Measurements from ENCODE around the gene ACOX2. TPM values are rescaled to one million over a fixed set of nuclear protein-coding genes. Genes with fewer than 3 reads are reported as not detected.

Gene ACOX2
- total RNA-seq, 1 donor from 2014 or later, result not detected

DNA sequence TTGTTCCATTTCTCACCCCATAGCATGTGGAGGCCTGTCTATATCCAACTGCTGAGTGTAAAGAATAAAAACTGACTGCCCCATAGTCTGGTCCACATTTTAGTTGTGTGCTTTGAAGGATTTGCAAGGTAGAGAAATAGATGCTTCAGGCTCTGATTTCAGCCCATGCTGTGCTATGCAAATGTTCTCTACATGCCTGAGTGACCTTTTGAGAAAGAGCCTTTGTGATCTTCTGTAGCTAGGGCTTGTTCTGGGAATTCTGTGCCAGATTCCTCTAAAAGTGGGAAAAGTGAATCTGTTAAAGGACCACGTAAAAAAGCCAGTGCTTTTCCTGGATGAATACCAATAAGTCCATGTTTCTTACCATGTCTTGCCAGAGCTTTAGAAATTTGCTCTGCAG lies 39.9 kb downstream of the ACOX2 start:
- no peak overlapping the region for H3K4me3 Mint-ChIP-seq (ENCODE audit: low read depth)
- no peaks in the 10 kb centered on the region for H3K9me3 Mint-ChIP-seq
- H3K36me3 Mint-ChIP-seq (ENCODE audit: low read depth), result peaks cover 23% of the 10 kb centered on the region
- intact Hi-C loops (cut with micrococcal nuclease), result loop anchor here (10.0 kb wide), 1 partner anchor 262 kb away; the partner anchor contains the start of gene ABHD6
- H3K27me3 Mint-ChIP-seq (ENCODE audit: low read depth), result peaks cover 3% of the 10 kb centered on the region
- no peak for DNase-seq (ENCODE audit: low spot score)
- no peak overlapping the region for H3K27ac Mint-ChIP-seq
- peaks cover 27% of the 10 kb centered on the region for H3K4me1 Mint-ChIP-seq (ENCODE audit: low read depth)

DNA sequence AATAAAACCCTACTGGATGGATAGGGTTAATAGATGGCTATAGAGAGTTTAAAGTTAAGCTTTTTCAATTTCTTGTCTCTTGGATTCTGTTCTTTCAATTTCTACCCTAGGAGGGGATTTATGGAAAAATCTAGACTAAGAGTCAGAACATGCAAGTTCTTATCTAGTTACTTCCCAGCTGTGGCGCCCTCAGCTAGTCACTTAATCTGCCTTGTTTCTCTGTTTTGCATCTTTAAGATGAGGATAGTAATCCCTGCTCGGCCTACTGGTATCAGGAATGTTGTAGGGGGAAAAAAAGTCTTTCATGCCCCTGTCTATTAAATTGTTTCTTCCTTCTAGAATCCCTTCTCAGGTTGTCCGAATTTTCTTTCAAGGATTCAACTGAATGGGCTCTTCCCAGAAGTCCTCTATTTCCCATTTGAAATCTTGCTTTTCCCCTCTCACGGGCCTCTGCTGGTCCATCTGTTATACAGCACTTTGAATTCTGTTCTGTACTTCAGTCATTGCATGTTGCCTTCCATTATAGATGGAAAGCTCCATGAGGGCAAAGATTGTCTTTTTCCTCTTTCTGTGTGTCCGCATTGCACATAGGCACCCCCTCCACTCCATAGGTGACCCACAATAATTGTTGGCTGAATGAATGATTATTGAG lies 40.7 kb downstream of the ACOX2 start:
- Mint-ChIP-seq H3K27ac (no peak overlapping the region), H3K36me3 (ENCODE audit: low read depth) (peaks cover 19% of the 10 kb centered on the region), H3K4me3 (ENCODE audit: low read depth) (no peak overlapping the region), H3K9me3 (no peaks in the 10 kb centered on the region), H3K27me3 (ENCODE audit: low read depth) (peaks cover 5% of the 10 kb centered on the region), H3K4me1 (ENCODE audit: low read depth) (peaks cover 30% of the 10 kb centered on the region)
- intact Hi-C loops (cut with micrococcal nuclease), result loop anchor here (10.0 kb wide), 1 partner anchor 262 kb away; the partner anchor contains the start of gene ABHD6
- no peak for DNase-seq (ENCODE audit: low spot score)

DNA sequence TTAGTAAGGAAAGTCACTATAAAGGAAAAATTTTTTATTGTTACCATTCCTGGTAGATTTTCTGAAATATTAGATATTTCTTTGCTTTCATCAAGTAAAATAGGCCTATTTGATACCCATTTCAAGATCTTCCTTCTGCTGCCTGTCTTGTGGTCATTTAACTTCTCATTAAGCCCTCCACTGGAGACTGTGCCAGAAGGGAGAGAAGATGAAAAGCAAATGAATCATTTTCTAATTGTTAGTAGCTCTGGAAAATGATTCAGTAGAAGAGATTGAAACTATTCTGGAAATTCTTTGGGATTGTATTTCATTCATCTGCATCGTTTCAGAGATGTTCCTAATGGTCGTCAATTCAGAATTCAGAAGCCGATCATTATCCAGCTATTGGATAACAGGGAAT lies 41.9 kb downstream of the ACOX2 start:
- Mint-ChIP-seq H3K4me1 (ENCODE audit: low read depth) (peaks cover 32% of the 10 kb centered on the region), H3K27me3 (ENCODE audit: low read depth) (peaks cover 7% of the 10 kb centered on the region)
- intact Hi-C loops (cut with micrococcal nuclease), result loop anchor here (10.0 kb wide), 1 partner anchor 260 kb away; the partner anchor contains the start of gene ABHD6

DNA sequence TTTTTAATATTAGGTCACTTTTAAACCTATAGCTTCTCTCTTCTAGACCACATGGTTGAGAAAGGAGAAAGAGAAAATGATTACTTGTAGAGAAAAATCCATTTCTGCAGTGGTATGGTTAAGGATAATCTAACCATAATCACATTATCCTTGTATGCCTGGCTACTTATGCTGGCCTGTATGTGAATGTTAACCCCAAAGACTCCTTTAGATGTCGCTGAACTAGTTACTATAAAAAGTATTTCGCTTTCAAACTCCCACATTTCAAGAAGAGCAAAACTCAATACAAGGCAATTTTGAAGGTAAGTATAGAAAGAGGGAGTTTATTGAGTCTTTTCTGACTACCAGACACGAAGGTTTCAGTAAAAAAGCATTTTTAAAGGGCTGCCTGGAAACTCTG lies 42.9 kb downstream of the ACOX2 start:
- H3K36me3 Mint-ChIP-seq (ENCODE audit: low read depth), result peaks cover 6% of the 10 kb centered on the region
- peak overlapping the region; percentile 96 for H3K4me3 Mint-ChIP-seq (ENCODE audit: low read depth)
- peaks cover 14% of the 10 kb centered on the region for H3K27me3 Mint-ChIP-seq (ENCODE audit: low read depth)
- no peak for DNase-seq (ENCODE audit: low spot score)
- intact Hi-C loops (cut with micrococcal nuclease), result loop anchor here (5.0 to 10.0 kb wide), 2 partner anchors 172 to 259 kb away; partner anchors contain the start of gene ABHD6
- peaks cover 36% of the 10 kb centered on the region for H3K4me1 Mint-ChIP-seq (ENCODE audit: low read depth)
- no peak overlapping the region for H3K27ac Mint-ChIP-seq
- H3K9me3 Mint-ChIP-seq, result no peaks in the 10 kb centered on the region

More for the DNA sequence above, 41.9 kb downstream of the ACOX2 start:
- H3K4me3 Mint-ChIP-seq (ENCODE audit: low read depth), result no peak overlapping the region
- no peaks in the 10 kb centered on the region for H3K9me3 Mint-ChIP-seq
- no peak overlapping the region for H3K27ac Mint-ChIP-seq
- no peak for DNase-seq (ENCODE audit: low spot score)
- peaks cover 10% of the 10 kb centered on the region for H3K36me3 Mint-ChIP-seq (ENCODE audit: low read depth)

DNA sequence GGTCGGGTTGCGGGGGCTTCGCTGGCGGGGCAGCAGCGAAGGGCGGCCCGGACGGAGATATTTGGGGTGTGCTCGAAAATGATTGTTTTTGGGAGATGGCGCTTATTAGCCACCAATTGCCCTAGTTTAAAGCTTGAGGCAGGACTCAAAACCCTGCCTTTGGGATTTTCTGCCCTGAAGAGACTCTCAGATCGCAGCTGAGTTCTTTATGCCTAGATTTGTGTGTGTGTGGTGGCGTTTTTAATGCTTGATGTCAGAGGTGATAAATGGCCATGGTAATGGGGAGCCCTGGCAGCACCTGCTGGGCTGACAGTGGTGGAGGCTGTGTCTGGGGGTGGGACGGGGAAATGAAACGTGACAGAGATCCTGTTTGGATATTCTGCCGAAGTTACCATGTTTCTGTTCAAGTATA lies 44.5 kb downstream of the ACOX2 start:
- peaks cover 36% of the 10 kb centered on the region for H3K4me1 Mint-ChIP-seq (ENCODE audit: low read depth)
- H3K27me3 Mint-ChIP-seq (ENCODE audit: low read depth), result peaks cover 28% of the 10 kb centered on the region
- no peaks in the 10 kb centered on the region for H3K9me3 Mint-ChIP-seq
- intact Hi-C loops (cut with micrococcal nuclease), result loop anchor here (1.0 to 10.0 kb wide), 4 partner anchors 40 to 258 kb away; partner anchors contain the start of genes ABHD6 and PDHB
- H3K4me3 Mint-ChIP-seq (ENCODE audit: low read depth), result peak overlapping the region; percentile 96
- H3K27ac Mint-ChIP-seq, result peak overlapping the region; percentile 84
- no peaks in the 10 kb centered on the region for H3K36me3 Mint-ChIP-seq (ENCODE audit: low read depth)
- DNase-seq (ENCODE audit: low spot score), result no peak

DNA sequence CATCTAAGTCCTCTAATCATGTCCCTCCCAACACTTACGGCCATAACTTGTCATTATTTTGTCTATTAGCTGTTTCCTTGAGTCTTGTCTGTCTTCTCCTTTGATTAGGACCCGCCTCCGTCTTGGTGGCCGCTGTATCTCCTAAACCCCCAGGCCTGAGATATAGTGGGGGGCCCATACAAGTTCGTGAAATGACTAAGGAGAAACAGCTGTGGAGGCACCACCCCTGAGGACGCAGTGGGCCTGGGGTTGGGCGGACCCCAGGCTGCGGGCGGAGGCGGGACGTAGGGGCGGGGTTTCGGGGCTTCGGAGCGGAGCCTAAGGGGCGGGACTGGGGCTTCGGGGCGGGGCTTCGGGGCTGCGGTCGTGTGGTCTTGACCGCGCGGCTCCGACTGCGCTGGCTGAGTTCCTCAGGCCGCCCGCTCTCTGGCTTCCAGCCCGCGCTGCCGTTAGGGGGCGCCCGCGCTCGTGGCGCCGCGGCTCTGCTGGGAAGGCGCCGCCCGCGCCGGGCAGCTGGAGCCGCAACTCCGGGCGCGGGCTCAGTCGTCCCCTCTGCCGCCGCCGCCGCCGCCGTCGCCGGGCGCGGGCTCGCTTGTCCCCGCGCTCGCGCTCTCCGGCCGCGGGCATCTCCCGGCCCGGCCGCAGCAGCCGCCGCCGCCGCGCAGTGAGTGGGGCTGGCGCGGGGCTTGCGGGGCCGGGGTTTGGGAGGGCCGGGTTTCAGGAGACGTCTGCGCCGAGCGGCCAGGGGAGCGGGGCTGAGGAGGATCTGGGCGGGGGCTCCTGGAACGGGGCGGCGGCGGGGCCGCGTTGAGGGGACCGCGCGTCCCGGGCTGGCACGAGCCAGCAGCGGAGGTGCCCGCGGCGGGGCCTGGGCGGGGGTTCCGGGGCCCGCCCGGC lies 45.2 kb downstream of the ACOX2 start, which contains the start of gene KCTD6:
Gene KCTD6, plus strand, starts transcription at position 591 of the 897 bp plus-strand sequence. CDS start 6,660 bp downstream, outside the sequence.
- Mint-ChIP-seq H3K9me3 (no peaks in the 10 kb centered on the region), H3K27ac (peak within 1 kb of the TSS; percentile 84), H3K27me3 (ENCODE audit: low read depth) (peaks cover 35% of the 10 kb centered on the region), H3K36me3 (ENCODE audit: low read depth) (no peaks in the 10 kb centered on the region), H3K4me1 (ENCODE audit: low read depth) (peaks cover 37% of the 10 kb centered on the region), H3K4me3 (ENCODE audit: low read depth) (peak within 1 kb of the TSS; percentile 96)
- intact Hi-C loops (cut with micrococcal nuclease), result loop anchor here (1.0 to 10.0 kb wide), 7 partner anchors 20 to 257 kb away; partner anchors contain the start of genes ABHD6, HTD2, PDHB and RPP14
- DNase-seq (ENCODE audit: low spot score), result peak; percentile 87

DNA sequence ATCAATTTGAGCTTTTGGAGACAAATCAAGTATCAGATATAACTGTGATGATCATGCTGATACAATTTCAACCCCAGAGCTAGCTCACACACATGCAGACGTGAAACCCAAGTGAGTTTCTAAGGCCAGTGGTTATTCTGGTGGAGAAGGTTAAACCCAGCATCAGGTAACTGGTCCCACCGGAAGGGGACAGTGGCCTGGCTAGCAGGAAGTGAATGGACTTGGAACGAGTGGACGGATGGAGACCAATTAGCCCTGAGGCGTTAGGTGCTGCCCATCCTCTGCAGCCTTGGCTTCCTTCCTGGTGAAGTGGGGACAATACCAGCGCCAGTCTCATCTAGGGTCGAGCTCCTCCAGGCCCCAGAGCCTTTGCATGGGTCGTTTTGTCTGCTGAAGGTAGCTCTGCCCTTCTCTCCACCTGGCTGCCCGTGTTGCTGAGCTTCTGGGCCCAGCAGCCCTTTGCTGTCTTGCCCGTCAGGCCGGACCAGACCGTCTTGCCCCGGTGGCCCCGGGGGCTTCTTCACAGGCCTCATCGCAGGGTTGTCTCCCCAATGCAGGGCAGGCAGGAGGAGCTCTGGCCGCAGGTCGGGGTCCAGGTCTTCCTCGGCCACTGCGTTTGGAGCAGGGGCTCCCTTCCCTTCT lies 46.0 kb downstream of the ACOX2 start:
- H3K4me1 Mint-ChIP-seq (ENCODE audit: low read depth), result peaks cover 37% of the 10 kb centered on the region
- peak overlapping the region; percentile 34 for H3K4me3 Mint-ChIP-seq (ENCODE audit: low read depth)
- peaks cover 42% of the 10 kb centered on the region for H3K27me3 Mint-ChIP-seq (ENCODE audit: low read depth)
- no peaks in the 10 kb centered on the region for H3K9me3 Mint-ChIP-seq
- intact Hi-C loops (cut with micrococcal nuclease), result loop anchor here (1.0 to 10.0 kb wide), 5 partner anchors 20 to 256 kb away; partner anchors contain the start of genes ABHD6, HTD2 and RPP14
- H3K27ac Mint-ChIP-seq, result no peak overlapping the region
- no peaks in the 10 kb centered on the region for H3K36me3 Mint-ChIP-seq (ENCODE audit: low read depth)
- no peak for DNase-seq (ENCODE audit: low spot score)

DNA sequence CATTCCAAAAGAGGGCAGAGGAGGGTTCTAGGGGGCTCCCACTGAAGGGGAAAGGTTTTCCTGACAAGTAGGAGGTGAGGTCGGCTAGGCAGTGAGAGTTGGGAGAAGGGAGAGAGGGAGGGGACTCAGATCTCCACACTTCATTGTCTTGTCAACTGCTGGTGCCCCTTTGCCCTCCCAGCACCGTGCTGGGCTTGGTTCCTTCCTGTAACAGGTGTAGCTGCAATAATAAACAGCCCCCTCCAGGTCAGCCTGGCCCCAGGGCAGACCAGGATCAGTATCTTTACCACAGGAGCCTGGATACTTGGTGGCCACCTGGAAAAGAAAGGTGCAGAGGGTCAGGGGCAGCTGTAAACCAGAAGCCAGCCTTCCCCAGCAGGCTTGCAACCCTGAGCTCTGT lies 48.0 kb downstream of the ACOX2 start:
- peaks cover 28% of the 10 kb centered on the region for H3K4me1 Mint-ChIP-seq (ENCODE audit: low read depth)
- intact Hi-C loops (cut with micrococcal nuclease), result no loop called here
- H3K9me3 Mint-ChIP-seq, result no peaks in the 10 kb centered on the region
- no peak overlapping the region for H3K4me3 Mint-ChIP-seq (ENCODE audit: low read depth)
- no peaks in the 10 kb centered on the region for H3K36me3 Mint-ChIP-seq (ENCODE audit: low read depth)
- H3K27me3 Mint-ChIP-seq (ENCODE audit: low read depth), result peaks cover 46% of the 10 kb centered on the region
- DNase-seq (ENCODE audit: low spot score), result no peak
- no peak overlapping the region for H3K27ac Mint-ChIP-seq

DNA sequence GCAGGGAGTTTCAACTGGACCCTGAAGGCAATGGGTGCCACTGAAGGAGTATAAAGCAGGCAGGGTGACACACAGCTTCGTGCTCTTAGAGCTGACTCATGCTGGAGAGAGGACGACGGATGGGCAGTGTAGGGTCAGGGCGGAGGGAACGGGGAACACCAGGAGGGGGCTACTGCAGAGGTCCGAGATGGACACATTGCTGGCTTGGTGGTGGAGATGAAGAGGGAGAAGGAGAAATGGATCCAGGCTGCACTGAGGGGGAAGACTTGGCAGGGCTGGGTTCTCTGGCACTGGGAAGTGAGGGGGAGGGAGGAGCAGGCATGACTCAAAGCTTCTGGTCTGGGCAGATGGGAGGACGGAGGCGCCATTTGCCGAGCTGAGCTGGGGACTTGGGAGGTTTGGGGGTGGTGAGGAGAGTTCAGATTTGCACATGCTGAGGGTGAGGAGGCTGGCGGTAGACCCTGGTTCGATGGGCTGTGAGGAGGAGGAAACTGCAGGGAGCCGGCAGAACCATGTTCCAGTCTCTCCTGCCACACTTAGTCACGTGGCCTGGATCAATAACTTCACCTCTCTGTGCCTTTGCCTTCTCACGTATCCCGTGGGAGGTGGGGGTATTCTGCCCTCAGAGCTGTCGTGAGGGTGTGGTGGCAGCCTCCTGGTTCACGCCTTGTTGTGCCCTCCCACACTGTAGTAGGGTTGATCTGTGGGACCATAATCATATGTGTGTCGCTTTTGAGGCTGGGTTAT lies 49.7 kb downstream of the ACOX2 start:
- intact Hi-C loops (cut with micrococcal nuclease), result no loop called here
- H3K4me3 Mint-ChIP-seq (ENCODE audit: low read depth), result no peak overlapping the region
- H3K9me3 Mint-ChIP-seq, result no peaks in the 10 kb centered on the region
- H3K27me3 Mint-ChIP-seq (ENCODE audit: low read depth), result peaks cover 50% of the 10 kb centered on the region
- H3K4me1 Mint-ChIP-seq (ENCODE audit: low read depth), result peaks cover 15% of the 10 kb centered on the region
- DNase-seq (ENCODE audit: low spot score), result no peak
- no peak overlapping the region for H3K27ac Mint-ChIP-seq
- H3K36me3 Mint-ChIP-seq (ENCODE audit: low read depth), result no peaks in the 10 kb centered on the region

DNA sequence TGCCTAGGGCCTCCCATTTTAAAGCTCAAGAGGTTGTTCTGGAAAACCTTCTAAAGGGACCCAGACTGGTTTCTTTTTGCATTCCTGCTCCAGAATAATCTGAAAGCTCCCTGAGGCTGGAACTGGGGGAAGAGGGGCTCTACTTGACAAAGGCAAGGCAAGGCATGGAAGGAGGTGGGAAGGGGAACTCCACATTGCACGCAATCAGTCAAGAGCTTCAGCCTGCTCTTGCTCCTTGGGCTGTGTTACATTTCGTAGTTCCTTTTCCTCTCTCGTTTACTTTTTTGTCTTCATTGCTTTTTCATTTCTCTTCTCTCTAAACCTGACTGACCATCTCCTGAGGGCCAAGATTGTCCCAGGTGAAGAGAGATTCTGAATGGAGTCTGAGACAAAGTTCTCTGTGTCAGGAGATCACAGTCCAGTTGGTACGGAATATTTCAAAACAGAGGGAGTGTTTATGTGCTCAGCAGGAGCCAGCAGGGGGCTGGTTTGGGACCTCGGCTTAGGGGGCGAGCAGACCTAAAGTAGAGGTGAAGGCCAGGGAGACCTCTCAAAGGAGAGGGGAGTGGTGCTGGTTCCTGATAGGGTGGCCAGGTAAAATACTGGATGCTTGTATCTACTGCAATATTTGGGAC lies 51.1 kb downstream of the ACOX2 start:
- Mint-ChIP-seq H3K27me3 (ENCODE audit: low read depth) (peaks cover 52% of the 10 kb centered on the region), H3K36me3 (ENCODE audit: low read depth) (no peaks in the 10 kb centered on the region), H3K4me1 (ENCODE audit: low read depth) (peaks cover 10% of the 10 kb centered on the region), H3K27ac (no peak overlapping the region), H3K4me3 (ENCODE audit: low read depth) (no peak overlapping the region), H3K9me3 (no peaks in the 10 kb centered on the region)
- intact Hi-C loops (cut with micrococcal nuclease), result no loop called here
- no peak for DNase-seq (ENCODE audit: low spot score)

DNA sequence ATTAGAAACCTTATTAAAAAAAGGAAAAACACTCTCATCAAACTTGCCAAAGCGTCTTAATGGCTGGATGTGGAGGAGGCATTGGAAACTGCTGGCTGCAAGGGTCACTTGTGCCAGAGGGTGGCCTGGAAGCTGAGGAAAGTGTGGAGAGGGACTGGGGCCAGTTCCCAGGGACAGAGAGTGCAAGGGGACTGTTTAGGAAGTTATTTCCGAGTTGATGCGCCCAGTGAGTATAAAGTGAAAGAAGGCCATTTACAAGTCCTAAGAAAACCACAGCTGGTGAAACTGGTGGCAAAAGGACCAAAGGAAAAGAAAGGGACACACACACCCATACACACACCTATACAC lies 52.3 kb downstream of the ACOX2 start:
- intact Hi-C loops (cut with micrococcal nuclease), result no loop called here
- Mint-ChIP-seq H3K4me3 (ENCODE audit: low read depth) (no peak overlapping the region), H3K36me3 (ENCODE audit: low read depth) (no peaks in the 10 kb centered on the region), H3K27me3 (ENCODE audit: low read depth) (peaks cover 51% of the 10 kb centered on the region), H3K4me1 (ENCODE audit: low read depth) (peaks cover 7% of the 10 kb centered on the region), H3K9me3 (peaks cover 3% of the 10 kb centered on the region), H3K27ac (no peak overlapping the region)
- DNase-seq (ENCODE audit: low spot score), result no peak

Measured in activated T-helper 2 cell treated with anti-CD3 and anti-CD28 coated beads, Interferon-gamma antibody, Interleukin-2, Interleukin-4, amounts not matched to agents 10 μg/mL and 5 μg/mL and 100 μg/mL, durations not matched to agents 14 hours and 24 hours and 36 hours (primary cell).